HepG2 (cell line): ENCODE results near the gene ZNF526. TPM values are rescaled to one million over a fixed set of nuclear protein-coding genes. Genes with fewer than 3 reads are reported as not detected.

Experiments
- CSRNP1 ChIP-seq: sonication (generic); formaldehyde crosslinking; IDR thresholded peaks from 2 replicates; pipeline ENCODE4 v1.8.1; 2023; ENCODE audit warnings: mild to moderate bottlenecking, missing genetic modification reagents
- PRMT3 ChIP-seq: sonication (generic); formaldehyde crosslinking; IDR thresholded peaks from 2 replicates; pipeline ENCODE4 v1.8.1; 2022; ENCODE audit warnings: low read depth, mild to moderate bottlenecking, moderate library complexity, missing genetic modification reagents, borderline replicate concordance
- SP5 ChIP-seq: IDR thresholded peaks from 2 replicates; pipeline ENCODE4 v1.6.1; 2016; ENCODE audit warnings: low read depth, borderline replicate concordance
- TOE1 ChIP-seq: sonication (generic); formaldehyde crosslinking; IDR thresholded peaks from 2 replicates; pipeline ENCODE4 v1.4.0; 2020; ENCODE audit warnings: mild to moderate bottlenecking, missing genetic modification reagents
- ZBTB40 ChIP-seq, 2 experiments: fragments of 450-650 bp in 1 of 2; sonication (generic) in 1 of 2; formaldehyde crosslinking in 1 of 2; IDR thresholded peaks; 2 replicates each; pipeline versions ENCODE4 v1.6.1 to v1.8.0; 2016 to 2022; ENCODE audit warnings: antibody characterized with exemption in 1 of 2, mild to moderate bottlenecking in 1 of 2, missing genetic modification reagents in 1 of 2
- ZFP36 ChIP-seq: fragments of 150-350 bp; IDR thresholded peaks from 2 replicates; pipeline ENCODE4 v1.6.1; 2018; ENCODE audit warnings: borderline replicate concordance, low read length, low read depth; ENCODE audit not compliant: partially characterized antibody
- ZFP36L2 ChIP-seq: sonication (generic); formaldehyde crosslinking; IDR thresholded peaks from 2 replicates; pipeline ENCODE4 v1.4.0; 2020; ENCODE audit warnings: missing genetic modification reagents
- ZNF180 ChIP-seq: sonication (generic); formaldehyde crosslinking; IDR thresholded peaks from 2 replicates; pipeline ENCODE4 v1.4.0; 2020; ENCODE audit warnings: low read depth, missing genetic modification reagents, borderline replicate concordance
- ZNF350 ChIP-seq: sonication (generic); formaldehyde crosslinking; IDR thresholded peaks from 2 replicates; pipeline ENCODE4 v1.4.0; 2020; ENCODE audit warnings: mild to moderate bottlenecking, low read depth, missing genetic modification reagents, borderline replicate concordance
- ZNF496 ChIP-seq: sonication (generic); formaldehyde crosslinking; IDR thresholded peaks from 2 replicates; pipeline ENCODE4 v1.8.1; 2023; ENCODE audit warnings: mild to moderate bottlenecking, moderate library complexity, missing genetic modification reagents; ENCODE audit not compliant: insufficient replicate concordance
- ZNF740 ChIP-seq: sonication (generic); formaldehyde crosslinking; IDR thresholded peaks from 2 replicates; pipeline ENCODE4 v1.4.0; 2020; ENCODE audit warnings: missing genetic modification reagents
- polyA plus RNA-seq, 8 experiments: library from polyadenylated mRNA; depleted of rRNA in 3 of 8; stranded (reverse) in 7 of 8; unstranded in 1 of 8; fragments of >200 nt; fragmentation: Illumina TruSeq in 4 of 8; extraction: Trizol in 4 of 8; gene quantifications; 2 replicates each; pipeline versions ENCODE4 v1.2.1 to v1.2.3, GENCODE V29; 2011 to 2016; ENCODE audit warnings: low read depth in 4 of 8, missing spikeins in 1 of 8, mixed read lengths in 1 of 8; ENCODE audit not compliant: insufficient read depth in 1 of 8
- total RNA-seq, 5 experiments: library from RNA; depleted of rRNA; stranded (reverse); fragments of >200 nt; fragmentation: Illumina TruSeq; extraction: Trizol; gene quantifications; 2 replicates each; pipeline ENCODE4 v1.2.3, GENCODE V29; 2016; ENCODE audit warnings: low read depth in 1 of 5
- TF ChIP-seq, protein P1 (sequence below): sonication (generic); formaldehyde crosslinking; conservative IDR thresholded peaks from 2 replicates; pipeline ENCODE4 v1.4.0; 2020; ENCODE audit warnings: mild to moderate bottlenecking, missing genetic modification reagents, moderate library complexity

Gene ZNF526
- total and polyA plus RNA-seq, 2 of the 13 experiments (the other 11 are each of a cell fraction or from before 2014, with no cell fraction given): 3.3 to 8.4 TPM

- no peak for TF ChIP-seq ZBTB40 (IDR thresholded peaks at IDR 0.05)
- TF ChIP-seq ZBTB40 (CRISPR knock-in tag; IDR thresholded peaks at IDR 0.05): peak; percentile 66; the same call in 1 of the 2 replicates
- TF ChIP-seq CSRNP1 (CRISPR knock-in tag): no peak
- 0 out of 2 replicates have a peak, but pooled peaks have one; percentile 88 for TF ChIP-seq ZNF180 (CRISPR knock-in tag)
- TF ChIP-seq ZFP36: no peak
- no peak for TF ChIP-seq ZFP36L2 (CRISPR knock-in tag)
- TF ChIP-seq ZNF496: no peak
- TF ChIP-seq PRMT3: no peak
- 0 out of 2 replicates have a peak, but pooled peaks have one; percentile 67 for TF ChIP-seq ZNF350 (CRISPR knock-in tag)
- TF ChIP-seq TOE1: no peak
- TF ChIP-seq SP5 (CRISPR knock-in tag): peak; percentile 87
- TF ChIP-seq ZNF740 (CRISPR knock-in tag): no peak
- TF ChIP-seq, protein P1, sequence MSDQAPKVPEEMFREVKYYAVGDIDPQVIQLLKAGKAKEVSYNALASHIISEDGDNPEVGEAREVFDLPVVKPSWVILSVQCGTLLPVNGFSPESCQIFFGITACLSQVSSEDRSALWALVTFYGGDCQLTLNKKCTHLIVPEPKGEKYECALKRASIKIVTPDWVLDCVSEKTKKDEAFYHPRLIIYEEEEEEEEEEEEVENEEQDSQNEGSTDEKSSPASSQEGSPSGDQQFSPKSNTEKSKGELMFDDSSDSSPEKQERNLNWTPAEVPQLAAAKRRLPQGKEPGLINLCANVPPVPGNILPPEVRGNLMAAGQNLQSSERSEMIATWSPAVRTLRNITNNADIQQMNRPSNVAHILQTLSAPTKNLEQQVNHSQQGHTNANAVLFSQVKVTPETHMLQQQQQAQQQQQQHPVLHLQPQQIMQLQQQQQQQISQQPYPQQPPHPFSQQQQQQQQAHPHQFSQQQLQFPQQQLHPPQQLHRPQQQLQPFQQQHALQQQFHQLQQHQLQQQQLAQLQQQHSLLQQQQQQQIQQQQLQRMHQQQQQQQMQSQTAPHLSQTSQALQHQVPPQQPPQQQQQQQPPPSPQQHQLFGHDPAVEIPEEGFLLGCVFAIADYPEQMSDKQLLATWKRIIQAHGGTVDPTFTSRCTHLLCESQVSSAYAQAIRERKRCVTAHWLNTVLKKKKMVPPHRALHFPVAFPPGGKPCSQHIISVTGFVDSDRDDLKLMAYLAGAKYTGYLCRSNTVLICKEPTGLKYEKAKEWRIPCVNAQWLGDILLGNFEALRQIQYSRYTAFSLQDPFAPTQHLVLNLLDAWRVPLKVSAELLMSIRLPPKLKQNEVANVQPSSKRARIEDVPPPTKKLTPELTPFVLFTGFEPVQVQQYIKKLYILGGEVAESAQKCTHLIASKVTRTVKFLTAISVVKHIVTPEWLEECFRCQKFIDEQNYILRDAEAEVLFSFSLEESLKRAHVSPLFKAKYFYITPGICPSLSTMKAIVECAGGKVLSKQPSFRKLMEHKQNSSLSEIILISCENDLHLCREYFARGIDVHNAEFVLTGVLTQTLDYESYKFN (CRISPR knock-in tag): peak; percentile 50
These were observed 22.6 kb downstream of the ZNF526 start, which contains the start of gene GSK3A (continued) for GRCh38 chr19:42242512-42243409.
